OCI-LY3 (cell line): ENCODE results near the gene NLRC5.
"Not testable (repeated sequence)": the region's sequence is repeated elsewhere in the genome, so short reads cannot be mapped to it uniquely, and the experiment has no call there.

Source experiments
- H2AFZ ChIP-seq: fragments of 200-600, 300-600 bp; shearing (Covaris generic); 2 replicates; pipeline ENCODE4 v1.6.0; 2014; ENCODE audit warnings: antibody characterized with exemption, low read depth, low read length
- H3K27ac ChIP-seq: fragments of 200-600, 300-600 bp; sonication (generic); 2 replicates; pipeline ENCODE4 v1.5.1; 2014; ENCODE audit warnings: mild to moderate bottlenecking, low read length, moderate library complexity, mixed read lengths
- H3K27me3 ChIP-seq: fragments of 200-600, 300-600 bp; sonication (generic); 2 replicates; pipeline ENCODE4 v1.6.1; 2014; ENCODE audit warnings: low read depth, low read length, mixed read lengths
- H3K36me3 ChIP-seq: fragments of 200-600, 300-600 bp; sonication (generic); replicated peaks from 2 replicates; pipeline ENCODE3; 2014; ENCODE audit warnings: low read depth, low read length, mixed read lengths
- H3K4me1 ChIP-seq: fragments of 300-600, 200-600 bp; sonication (generic); 2 replicates; pipeline ENCODE4 v1.6.1; 2014; ENCODE audit warnings: low read length, mixed read lengths
- H3K4me2 ChIP-seq: fragments of 200-600, 300-600 bp; sonication (generic); 2 replicates; pipeline ENCODE4 v1.6.1; 2014; ENCODE audit warnings: low read length, mixed read lengths
- H3K4me3 ChIP-seq: fragments of 300-600, 200-600 bp; sonication (generic); 2 replicates; pipeline ENCODE4 v1.5.1; 2014; ENCODE audit warnings: antibody characterized with exemption, mild to moderate bottlenecking, low read length, moderate library complexity
- H3K79me2 ChIP-seq: fragments of 300-600, 200-600 bp; shearing (Covaris generic); 2 replicates; pipeline ENCODE4 v1.6.1; 2014; ENCODE audit warnings: mild to moderate bottlenecking, low read length, mixed read lengths
- H3K9ac ChIP-seq: fragments of 300-600, 200-600 bp; shearing (Covaris generic); 2 replicates; pipeline ENCODE4 v1.6.0; 2014; ENCODE audit warnings: mild to moderate bottlenecking, low read length, moderate library complexity
- H3K9me3 ChIP-seq: fragments of 200-600, 300-600 bp; shearing (Covaris generic); 2 replicates; pipeline ENCODE4 v1.6.1; 2014; ENCODE audit warnings: low read length, mixed read lengths; ENCODE audit not compliant: insufficient read depth
- H4K20me1 ChIP-seq: fragments of 200-600, 300-600 bp; sonication (generic); 2 replicates; pipeline ENCODE4 v1.6.1; 2016; ENCODE audit warnings: low read length, mixed read lengths; ENCODE audit not compliant: insufficient read depth
- EZH2phosphoT487 ChIP-seq: fragments of 200-600 bp; shearing (Covaris generic); IDR thresholded peaks from 2 replicates; pipeline ENCODE4 v1.6.1; 2018; ENCODE audit warnings: antibody characterized with exemption, mixed run types, low read depth
- TF ChIP-seq, protein P1 (sequence below): fragments of 200-600, 300-600 bp; sonication (generic); IDR thresholded peaks from 2 replicates; pipeline ENCODE4 v1.5.1; 2014; ENCODE audit warnings: antibody characterized with exemption, low read length, low read depth

The NLRC5 gene

DNA sequence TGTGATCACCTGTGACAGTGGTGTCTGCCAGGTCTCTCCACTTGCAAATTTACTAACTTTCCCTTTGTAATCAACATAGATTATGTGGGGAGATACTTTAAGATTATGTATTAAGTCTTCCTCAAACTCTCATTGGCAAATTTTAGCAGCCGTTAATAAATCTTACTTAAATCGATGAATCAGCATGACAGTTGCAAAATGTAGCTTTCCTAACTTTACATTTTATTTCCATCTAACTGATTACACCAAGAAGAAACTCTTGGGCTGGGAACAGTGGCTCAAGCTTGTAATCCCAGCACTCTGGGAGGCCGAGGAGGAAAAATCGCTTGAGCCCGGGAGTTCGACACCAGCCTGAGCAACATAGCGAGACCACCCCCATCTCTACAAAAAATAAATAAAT lies 79.7 kb downstream of the NLRC5 start:
- Histone ChIP-seq H4K20me1 (no peaks in the 10 kb centered on the region), H3K9me3 (no peaks in the 10 kb centered on the region), H3K36me3 (peaks cover 3% of the 10 kb centered on the region), H3K4me3 (no peak overlapping the region), H3K9ac (no peak overlapping the region), H3K4me1 (peaks cover 20% of the 10 kb centered on the region), H2AFZ (no peak overlapping the region), H3K79me2 (no peaks in the 10 kb centered on the region), H3K27me3 (no peaks in the 10 kb centered on the region), H3K27ac (no peak overlapping the region), H3K4me2 (no peak overlapping the region)
- TF ChIP-seq, protein P1, sequence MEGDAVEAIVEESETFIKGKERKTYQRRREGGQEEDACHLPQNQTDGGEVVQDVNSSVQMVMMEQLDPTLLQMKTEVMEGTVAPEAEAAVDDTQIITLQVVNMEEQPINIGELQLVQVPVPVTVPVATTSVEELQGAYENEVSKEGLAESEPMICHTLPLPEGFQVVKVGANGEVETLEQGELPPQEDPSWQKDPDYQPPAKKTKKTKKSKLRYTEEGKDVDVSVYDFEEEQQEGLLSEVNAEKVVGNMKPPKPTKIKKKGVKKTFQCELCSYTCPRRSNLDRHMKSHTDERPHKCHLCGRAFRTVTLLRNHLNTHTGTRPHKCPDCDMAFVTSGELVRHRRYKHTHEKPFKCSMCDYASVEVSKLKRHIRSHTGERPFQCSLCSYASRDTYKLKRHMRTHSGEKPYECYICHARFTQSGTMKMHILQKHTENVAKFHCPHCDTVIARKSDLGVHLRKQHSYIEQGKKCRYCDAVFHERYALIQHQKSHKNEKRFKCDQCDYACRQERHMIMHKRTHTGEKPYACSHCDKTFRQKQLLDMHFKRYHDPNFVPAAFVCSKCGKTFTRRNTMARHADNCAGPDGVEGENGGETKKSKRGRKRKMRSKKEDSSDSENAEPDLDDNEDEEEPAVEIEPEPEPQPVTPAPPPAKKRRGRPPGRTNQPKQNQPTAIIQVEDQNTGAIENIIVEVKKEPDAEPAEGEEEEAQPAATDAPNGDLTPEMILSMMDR, result no peak
- TF ChIP-seq EZH2phosphoT487, result no peak

DNA sequence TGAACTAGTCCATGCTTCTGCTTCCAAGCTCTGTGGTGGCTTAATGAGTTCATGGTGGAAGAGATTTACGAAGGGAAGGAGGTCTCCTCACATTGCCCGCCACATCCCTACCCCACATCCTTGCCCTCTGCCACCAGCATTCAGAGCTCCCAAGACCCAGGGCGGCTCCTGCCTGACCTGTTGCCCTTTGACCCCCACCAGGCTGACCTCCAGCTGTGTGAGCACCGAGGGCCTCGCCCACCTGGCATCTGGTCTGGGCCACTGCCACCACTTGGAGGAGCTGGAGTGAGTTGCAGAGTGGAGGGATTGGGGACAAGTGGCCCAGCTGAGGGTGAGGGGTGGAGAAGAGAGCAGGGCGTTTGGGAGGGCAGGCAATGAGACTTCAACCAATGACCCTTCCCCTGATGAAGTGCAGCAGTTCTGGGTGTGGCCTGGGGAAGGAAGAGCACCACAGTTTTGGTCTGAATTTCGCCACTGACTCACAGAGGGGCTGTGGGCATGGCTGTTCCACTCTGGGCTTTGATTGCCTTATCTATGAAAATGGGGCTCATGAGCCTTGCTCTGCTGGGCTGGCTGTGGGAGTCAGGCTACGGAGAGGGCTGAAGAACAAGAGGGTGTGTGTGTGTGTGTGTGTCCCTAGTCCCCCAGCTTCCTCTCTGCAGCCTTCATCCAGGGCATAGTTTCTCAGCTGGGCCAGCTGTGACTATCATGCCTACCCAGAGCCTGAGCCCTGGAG lies 80.4 kb downstream of the NLRC5 start:
- Histone ChIP-seq H3K4me1 (peaks cover 20% of the 10 kb centered on the region), H3K27me3 (no peaks in the 10 kb centered on the region), H2AFZ (no peak overlapping the region), H3K4me2 (no peak overlapping the region), H3K9me3 (no peaks in the 10 kb centered on the region), H3K36me3 (peaks cover 3% of the 10 kb centered on the region), H3K4me3 (no peak overlapping the region), H4K20me1 (no peaks in the 10 kb centered on the region), H3K27ac (no peak overlapping the region), H3K9ac (no peak overlapping the region), H3K79me2 (no peaks in the 10 kb centered on the region)
- TF ChIP-seq, protein P1, result no peak
- TF ChIP-seq EZH2phosphoT487, result no peak

DNA sequence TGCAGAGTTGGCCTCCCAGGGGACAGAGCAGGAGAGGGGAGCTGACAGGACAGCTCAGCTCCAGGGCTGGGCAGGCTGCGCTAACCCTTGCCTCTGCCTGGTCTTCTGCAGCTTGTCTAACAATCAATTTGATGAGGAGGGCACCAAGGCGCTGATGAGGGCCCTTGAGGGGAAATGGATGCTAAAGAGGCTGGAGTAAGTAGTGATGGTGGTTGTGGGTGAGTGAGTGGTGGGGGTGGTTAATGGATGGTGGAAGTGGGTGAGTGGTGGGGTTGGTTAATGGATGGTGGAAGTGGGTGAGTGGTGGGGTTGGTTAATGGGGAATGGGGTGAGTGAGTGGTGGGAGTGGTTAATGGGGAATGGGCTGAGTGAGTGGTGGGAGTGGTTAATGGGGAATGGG lies 81.1 kb downstream of the NLRC5 start:
- H3K36me3 ChIP-seq, result peaks cover 3% of the 10 kb centered on the region
- H3K4me3 ChIP-seq, result no peak overlapping the region
- no peaks in the 10 kb centered on the region for H3K9me3 ChIP-seq
- no peak overlapping the region for H3K27ac ChIP-seq
- H3K27me3 ChIP-seq, result no peaks in the 10 kb centered on the region
- H3K9ac ChIP-seq, result no peak overlapping the region
- H3K4me2 ChIP-seq, result no peak overlapping the region
- H2AFZ ChIP-seq, result no peak overlapping the region
- H4K20me1 ChIP-seq, result no peaks in the 10 kb centered on the region
- H3K4me1 ChIP-seq, result peaks cover 20% of the 10 kb centered on the region
- no peak for TF ChIP-seq EZH2phosphoT487
- TF ChIP-seq, protein P1, result no peak
- H3K79me2 ChIP-seq, result no peaks in the 10 kb centered on the region

DNA sequence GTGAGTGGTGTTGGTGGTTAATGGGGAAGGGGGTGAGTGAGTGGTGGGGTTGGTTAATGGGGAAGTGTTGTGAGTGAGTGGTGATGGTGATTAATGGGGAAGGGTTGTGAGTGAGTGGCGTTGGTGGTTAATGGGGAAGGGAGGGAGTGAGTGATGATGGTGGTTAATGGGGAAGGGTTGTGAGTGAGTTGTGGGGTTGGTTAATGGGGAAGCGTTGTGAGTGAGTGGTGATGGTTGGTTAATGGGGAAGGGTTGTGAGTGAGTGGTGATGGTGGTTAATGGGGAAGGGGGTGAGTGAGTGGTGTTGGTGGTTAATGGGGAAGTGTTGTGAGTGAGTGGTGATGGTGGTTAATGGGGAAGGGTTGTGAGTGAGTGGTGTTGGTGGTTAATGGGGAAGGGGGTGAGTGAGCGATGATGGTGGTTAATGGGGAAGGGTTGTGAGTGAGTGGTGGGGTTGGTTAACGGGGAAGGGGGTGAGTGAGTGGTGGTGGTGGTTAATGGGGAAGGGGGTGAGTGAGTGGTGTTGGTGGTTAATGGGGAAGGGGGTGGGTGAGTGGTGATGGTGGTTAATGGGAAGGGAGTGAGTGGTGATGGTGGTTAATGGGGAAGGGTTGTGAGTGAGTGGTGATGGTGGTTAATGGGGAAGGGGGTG lies 81.8 kb downstream of the NLRC5 start:
- not testable (repeated sequence) for H4K20me1 ChIP-seq, H3K9me3 ChIP-seq, H3K36me3 ChIP-seq, H3K4me3 ChIP-seq, H3K9ac ChIP-seq, H3K27ac ChIP-seq, H2AFZ ChIP-seq, H3K79me2 ChIP-seq, H3K27me3 ChIP-seq, H3K4me2 ChIP-seq
- H3K4me1 ChIP-seq, result peaks cover 18% of the 10 kb centered on the region
